GM23248 (cell line): Measurements from ENCODE around the gene REXO5. TPM values are rescaled to one million over a fixed set of nuclear protein-coding genes. Genes with fewer than 3 reads are reported as not detected.
A peak's percentile ranks its signal among the peaks of the same experiment; 100 is the strongest.
"Not testable (repeated sequence)": the region's sequence is repeated elsewhere in the genome, so short reads cannot be mapped to it uniquely, and the experiment has no call there.

Source experiments
- DNase-seq: peaks from one replicate; pipeline ENCODE4 v3.0.0-alpha.2; 2015
- H2AFZ ChIP-seq: fragments of 200-600 bp; sonication (generic); 2 replicates; pipeline ENCODE4 v1.6.1; 2016; ENCODE audit warnings: antibody characterized with exemption
- H3F3A ChIP-seq: fragments of 200-600 bp; sonication (generic); 2 replicates; pipeline ENCODE4 v1.6.1; 2016; ENCODE audit warnings: mild to moderate bottlenecking, antibody characterized with exemption, mixed run types; ENCODE audit not compliant: insufficient read depth
- H3K27ac ChIP-seq: fragments of 200-600 bp; sonication (generic); 2 replicates; pipeline ENCODE4 v1.5.1; 2016; ENCODE audit warnings: mild to moderate bottlenecking
- H3K27me3 ChIP-seq: fragments of 200-600 bp; sonication (generic); replicated peaks from 2 replicates; pipeline ENCODE4 v1.6.1; 2016; ENCODE audit warnings: mild to moderate bottlenecking; ENCODE audit not compliant: insufficient read depth
- H3K36me3 ChIP-seq: fragments of 200-600 bp; sonication (generic); 2 replicates; pipeline ENCODE4 v1.6.1; 2016; ENCODE audit warnings: low read depth, mild to moderate bottlenecking
- H3K4me1 ChIP-seq: fragments of 200-600 bp; sonication (generic); 2 replicates; pipeline ENCODE4 v1.6.1; 2016; ENCODE audit warnings: mild to moderate bottlenecking; ENCODE audit not compliant: insufficient read depth
- H3K4me2 ChIP-seq: fragments of 200-600 bp; sonication (generic); one replicate; pipeline ENCODE4 v1.6.1; 2016; ENCODE audit warnings: mild to moderate bottlenecking; ENCODE audit not compliant: unreplicated experiment
- H3K4me3 ChIP-seq: fragments of 200-600 bp; sonication (generic); 2 replicates; pipeline ENCODE4 v1.5.1; 2016; ENCODE audit warnings: mild to moderate bottlenecking
- H3K79me2 ChIP-seq: fragments of 200-600 bp; sonication (generic); 2 replicates; pipeline ENCODE4 v1.6.1; 2016; ENCODE audit warnings: mild to moderate bottlenecking; ENCODE audit not compliant: insufficient read depth
- H3K9ac ChIP-seq: fragments of 200-600 bp; sonication (generic); 2 replicates; pipeline ENCODE4 v1.6.1; 2016; ENCODE audit warnings: mild to moderate bottlenecking
- H3K9me2 ChIP-seq: fragments of 200-600 bp; sonication (generic); 2 replicates; pipeline ENCODE4 v1.6.1; 2016; ENCODE audit warnings: mixed run types, mild to moderate bottlenecking, moderate library complexity; ENCODE audit not compliant: insufficient read depth
- H3K9me3 ChIP-seq: fragments of 200-600 bp; sonication (generic); one replicate; pipeline ENCODE4 v1.6.1; 2017; ENCODE audit warnings: low read depth
- H4K20me1 ChIP-seq: fragments of 200-600 bp; sonication (generic); 2 replicates; pipeline ENCODE4 v1.6.0; 2016; ENCODE audit not compliant: insufficient read depth
- EZH2 ChIP-seq: fragments of 200-600 bp; sonication (generic); IDR thresholded peaks from 2 replicates; pipeline ENCODE4 v1.6.1; 2018; ENCODE audit warnings: antibody characterized with exemption, mild to moderate bottlenecking; ENCODE audit not compliant: insufficient read depth, poor library complexity, severe bottlenecking
- EZH2phosphoT487 ChIP-seq: fragments of 200-600 bp; sonication (generic); IDR thresholded peaks from 2 replicates; pipeline ENCODE4 v1.6.1; 2018; ENCODE audit warnings: antibody characterized with exemption, moderate library complexity, mild to moderate bottlenecking, low read depth; ENCODE audit not compliant: insufficient read depth
- WGBS, 2 experiments: methylation state at CpG; one replicate each; pipeline ENCODE4 v1.1.6; 2015 to 2017; ENCODE audit warnings: low lambda C conversion rate in 2 of 2, low coverage in 1 of 2; ENCODE audit errors: missing lambda C conversion rate in 2 of 2; 5-methylcytosine and 5-hydroxymethylcytosine counted together
- in situ Hi-C: fragments of 300-500 bp; cut with MboI; formaldehyde crosslinking; loops from 2 replicates; pipeline ENCODE4 v1.15.0; 2020
- polyA plus RNA-seq: library from polyadenylated mRNA; unstranded; fragments of >200 nt; fragmentation: Nextera tagmentation; extraction: Ambion mirVana; gene quantifications from 2 replicates; pipeline ENCODE4 v1.2.1, GENCODE V29; 2016
- total RNA-seq: library from RNA; depleted of rRNA; stranded (reverse); fragments of >200 nt; shearing (Covaris generic); gene quantifications from 2 replicates; pipeline ENCODE4 v1.2.3, GENCODE V29; 2014

REXO5 gene
- total and polyA plus RNA-seq, 2 experiments from 2014 or later, result 3.5 to 7.0 TPM

GRCh38 chr16:20803561-20804214 is 2.6 kb upstream of the REXO5 start:
- no peaks in the 10 kb centered on the region for H3K27me3 ChIP-seq
- DNase-seq, result peak; percentile 22
- H2AFZ ChIP-seq, result peak overlapping the region; percentile 56; the same call in 1 of the 2 replicates
- H3K9ac ChIP-seq, result no peak overlapping the region
- no peaks in the 10 kb centered on the region for H3K9me2 ChIP-seq
- H4K20me1 ChIP-seq, result no peaks in the 10 kb centered on the region
- H3K79me2 ChIP-seq, result peaks cover 7% of the 10 kb centered on the region; the same call in 1 of the 2 replicates
- H3K4me1 ChIP-seq, result peaks cover 12% of the 10 kb centered on the region; the same call in 1 of the 2 replicates
- peak overlapping the region; percentile 30 for H3K4me2 ChIP-seq
- no peak for TF ChIP-seq EZH2phosphoT487
- TF ChIP-seq EZH2, result no peak
- no peak overlapping the region for H3K4me3 ChIP-seq
- H3K27ac ChIP-seq, result 0 out of 2 replicates have a peak overlapping the region, but pooled peaks have one; percentile 2
- peaks cover 10% of the 10 kb centered on the region for H3K36me3 ChIP-seq
- WGBS, 2 experiments, result 64 to 71% methylated on average over 7 of the region's 7 CpGs
- in situ Hi-C loops, result no loop called here
- H3K9me3 ChIP-seq, result no peaks in the 10 kb centered on the region
- peaks cover 21% of the 10 kb centered on the region for H3F3A ChIP-seq

- peaks cover 21% of the 10 kb centered on the region for H3F3A ChIP-seq
- H3K79me2 ChIP-seq, DNase-seq, H3K9me3 ChIP-seq, H3K27me3 ChIP-seq, H3K9me2 ChIP-seq, H3K36me3 ChIP-seq, in situ Hi-C loops, H4K20me1 ChIP-seq: not testable (repeated sequence)
- peak overlapping the region; percentile 76 for H3K4me2 ChIP-seq
- peak overlapping the region; percentile 91 for H3K4me3 ChIP-seq
- H3K27ac ChIP-seq, result peak overlapping the region; percentile 69
- WGBS, 2 experiments, result 27 to 29% methylated on average over 12 of the region's 12 CpGs
- H3K9ac ChIP-seq, result peak overlapping the region; percentile 80
- H3K4me1 ChIP-seq, result peaks cover 12% of the 10 kb centered on the region; the same call in 1 of the 2 replicates
- H2AFZ ChIP-seq, result peak overlapping the region; percentile 96
These were observed 601 bp upstream of the REXO5 start for GRCh38 chr16:20805684-20806167.

- no peaks in the 10 kb centered on the region for H3K9me2 ChIP-seq
- no peak overlapping the region for H3K27ac ChIP-seq
- H3F3A ChIP-seq, result peaks cover 21% of the 10 kb centered on the region
- in situ Hi-C loops, result no loop called here
- no peak for DNase-seq
- peaks cover 9% of the 10 kb centered on the region; the same call in 1 of the 2 replicates for H3K4me1 ChIP-seq
- no peak for TF ChIP-seq EZH2
- TF ChIP-seq EZH2phosphoT487, result no peak
- H4K20me1 ChIP-seq, result no peaks in the 10 kb centered on the region
- peaks cover 7% of the 10 kb centered on the region; the same call in 1 of the 2 replicates for H3K79me2 ChIP-seq
- WGBS, 2 experiments, result 85 to 87% methylated on average over 11 of the region's 11 CpGs
- 0 out of 2 replicates have a peak overlapping the region, but pooled peaks have one; percentile 96 for H2AFZ ChIP-seq
- H3K9ac ChIP-seq, result peak overlapping the region; percentile 80; the same call in 1 of the 2 replicates
- H3K36me3 ChIP-seq, result no peaks in the 10 kb centered on the region
- H3K4me3 ChIP-seq, result no peak overlapping the region
- no peaks in the 10 kb centered on the region for H3K9me3 ChIP-seq
- H3K27me3 ChIP-seq, result no peaks in the 10 kb centered on the region
- peak overlapping the region; percentile 76 for H3K4me2 ChIP-seq
These were observed 1.5 kb downstream of the REXO5 start for GRCh38 chr16:20807862-20808261.

GRCh38 chr16:20811889-20812439 is 5.6 kb downstream of the REXO5 start:
- Histone ChIP-seq H3K9me3 (no peaks in the 10 kb centered on the region), H3K4me3 (no peak overlapping the region), H4K20me1 (no peaks in the 10 kb centered on the region), H3K36me3 (no peaks in the 10 kb centered on the region), H2AFZ (no peak overlapping the region), H3K27ac (no peak overlapping the region), H3K9me2 (no peaks in the 10 kb centered on the region), H3K4me1 (no peaks in the 10 kb centered on the region), H3K4me2 (no peak overlapping the region), H3K9ac (no peak overlapping the region), H3K79me2 (no peaks in the 10 kb centered on the region; the same call in 1 of the 2 replicates), H3F3A (peaks cover 4% of the 10 kb centered on the region), H3K27me3 (no peaks in the 10 kb centered on the region)
- in situ Hi-C loops, result no loop called here
- WGBS, 2 experiments, result 82 to 83% methylated on average over 10 of the region's 10 CpGs
- TF ChIP-seq EZH2phosphoT487, result no peak
- no peak for DNase-seq
